Measurements from ENCODE around the gene PNPLA7.
"Not testable (repeated sequence)": the region's sequence is repeated elsewhere in the genome, so short reads cannot be mapped to it uniquely, and the experiment has no call there.

Gene PNPLA7

DNA sequence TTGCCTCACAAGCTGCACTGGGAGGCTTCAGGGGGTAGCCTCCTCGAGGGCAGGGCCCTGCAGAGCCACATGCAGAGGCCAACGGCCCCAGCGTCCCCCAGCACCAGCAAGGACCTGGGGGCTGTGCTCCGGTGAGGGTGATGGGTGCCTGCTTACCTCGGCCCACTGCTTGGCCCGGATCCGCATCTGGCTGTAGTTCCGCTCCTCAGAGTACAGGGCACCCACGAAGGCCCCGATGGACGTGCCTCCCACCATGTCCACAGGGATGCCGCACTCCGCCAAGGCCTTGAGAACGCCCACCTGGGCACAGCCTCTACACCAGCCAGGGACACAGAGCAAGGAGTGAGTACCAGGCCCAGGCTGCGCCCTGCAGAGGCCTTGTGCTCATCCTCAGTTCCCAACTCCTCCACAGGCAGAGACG lies 83.0 kb downstream of the PNPLA7 start:
- POLR2A ChIA-PET (ENCODE audit: low non-redundant PET) = no interaction called here

DNA sequence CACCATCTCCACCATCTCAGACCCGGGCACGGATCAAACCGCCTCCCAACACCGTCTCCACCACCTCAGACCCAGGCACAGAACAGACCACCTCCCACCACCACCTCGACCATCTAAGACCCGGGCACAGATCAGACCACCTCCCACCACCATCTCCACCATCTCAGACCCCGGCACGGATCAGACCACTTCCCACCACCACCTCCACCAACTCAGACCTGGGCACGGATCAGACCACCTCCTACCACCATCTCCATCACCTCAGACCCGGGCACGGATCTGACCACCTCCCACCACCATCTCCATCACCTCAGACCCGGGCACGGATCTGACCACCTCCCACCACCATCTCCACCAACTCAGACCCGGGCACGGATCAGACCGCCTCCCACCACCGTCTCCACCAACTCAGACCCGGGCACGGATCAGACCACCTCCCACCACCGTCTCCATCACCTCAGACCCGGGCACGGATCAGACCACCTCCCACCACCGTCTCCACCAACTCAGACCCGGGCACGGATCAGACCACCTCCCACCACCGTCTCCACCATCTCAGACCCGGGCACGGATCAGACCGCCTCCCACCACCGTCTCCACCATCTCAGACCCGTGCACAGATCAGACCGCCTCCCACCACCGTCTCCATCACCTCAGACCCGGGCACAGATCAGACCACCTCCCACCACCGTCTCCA lies 83.7 kb downstream of the PNPLA7 start:
- DNase-seq (ENCODE audit: low spot score); H3K27ac ChIP-seq; CTCF ChIA-PET; POLR2A ChIA-PET (ENCODE audit: low non-redundant PET): not testable (repeated sequence)

More for the DNA sequence above, 83.0 kb downstream of the PNPLA7 start:
- DNase-seq (ENCODE audit: low spot score) = no peak
- TF ChIP-seq, protein P1, sequence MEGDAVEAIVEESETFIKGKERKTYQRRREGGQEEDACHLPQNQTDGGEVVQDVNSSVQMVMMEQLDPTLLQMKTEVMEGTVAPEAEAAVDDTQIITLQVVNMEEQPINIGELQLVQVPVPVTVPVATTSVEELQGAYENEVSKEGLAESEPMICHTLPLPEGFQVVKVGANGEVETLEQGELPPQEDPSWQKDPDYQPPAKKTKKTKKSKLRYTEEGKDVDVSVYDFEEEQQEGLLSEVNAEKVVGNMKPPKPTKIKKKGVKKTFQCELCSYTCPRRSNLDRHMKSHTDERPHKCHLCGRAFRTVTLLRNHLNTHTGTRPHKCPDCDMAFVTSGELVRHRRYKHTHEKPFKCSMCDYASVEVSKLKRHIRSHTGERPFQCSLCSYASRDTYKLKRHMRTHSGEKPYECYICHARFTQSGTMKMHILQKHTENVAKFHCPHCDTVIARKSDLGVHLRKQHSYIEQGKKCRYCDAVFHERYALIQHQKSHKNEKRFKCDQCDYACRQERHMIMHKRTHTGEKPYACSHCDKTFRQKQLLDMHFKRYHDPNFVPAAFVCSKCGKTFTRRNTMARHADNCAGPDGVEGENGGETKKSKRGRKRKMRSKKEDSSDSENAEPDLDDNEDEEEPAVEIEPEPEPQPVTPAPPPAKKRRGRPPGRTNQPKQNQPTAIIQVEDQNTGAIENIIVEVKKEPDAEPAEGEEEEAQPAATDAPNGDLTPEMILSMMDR (conservative IDR thresholded peaks at IDR 0.05; ENCODE audit: low read depth) = no peak
- CTCF ChIA-PET = no interaction called here
- H3K27ac ChIP-seq = no peak overlapping the region

- POLR2A ChIA-PET (ENCODE audit: low non-redundant PET) = no interaction called here
- CTCF ChIA-PET = interaction anchor here (0.6 to 0.7 kb wide), 3 partner anchors 68 to 1523 kb away, joined by 3 to 4 read pairs (median 3); no protein-coding TSS in a partner anchor
- TF ChIP-seq, protein P1 (conservative IDR thresholded peaks at IDR 0.05; ENCODE audit: low read depth) = no peak
Observed at GRCh38 chr9:137465720-137466388, 84.3 kb downstream of the PNPLA7 start.

GRCh38 chr9:137465000-137465719 lies 85.0 kb downstream of the PNPLA7 start:
- TF ChIP-seq, protein P1 (conservative IDR thresholded peaks at IDR 0.05; ENCODE audit: low read depth) = no peak
- ChIA-PET POLR2A (ENCODE audit: low non-redundant PET) (no interaction called here), CTCF (interaction anchor here (0.6 to 0.7 kb wide), 3 partner anchors 67 to 1523 kb away, joined by 3 to 4 read pairs (median 3); no protein-coding TSS in a partner anchor)
- DNase-seq (ENCODE audit: low spot score) = no peak
- H3K27ac ChIP-seq = no peak overlapping the region

More at GRCh38 chr9:137465720-137466388, 84.3 kb downstream of the PNPLA7 start:
- H3K27ac ChIP-seq = no peak overlapping the region
- no peak for DNase-seq (ENCODE audit: low spot score)

- ChIA-PET CTCF (no interaction called here), POLR2A (ENCODE audit: low non-redundant PET) (no interaction called here)
- TF ChIP-seq, protein P1 (conservative IDR thresholded peaks at IDR 0.05; ENCODE audit: low read depth) = no peak
- no peak for DNase-seq (ENCODE audit: low spot score)
- H3K27ac ChIP-seq = no peak overlapping the region
Observed at GRCh38 chr9:137464291-137464999, 85.8 kb downstream of the PNPLA7 start.

GRCh38 chr9:137463931-137464290 lies 86.3 kb downstream of the PNPLA7 start:
- CTCF ChIA-PET = interaction anchor here (1.4 kb wide), 1 partner anchor 19 kb away, joined by 5 read pairs; no protein-coding TSS in a partner anchor
- no peak overlapping the region for H3K27ac ChIP-seq
- no peak for DNase-seq (ENCODE audit: low spot score)
- POLR2A ChIA-PET (ENCODE audit: low non-redundant PET) = interaction anchor here (0.6 kb wide), 1 partner anchor 22 kb away, joined by 3 read pairs; no protein-coding TSS in a partner anchor
- TF ChIP-seq, protein P1 (conservative IDR thresholded peaks at IDR 0.05; ENCODE audit: low read depth) = no peak

Data from RWPE1 (cell line).